HepG2 (cell line): ENCODE data around the gene CTIF. TPM values are rescaled to one million over a fixed set of nuclear protein-coding genes. Genes with fewer than 3 reads are reported as not detected.

Source experiments
- ATAC-seq: fragments of 200-7000 bp; cut with Tn5 transposase; 3 replicates; pipeline ENCODE4 v1.9.1; 2020; ENCODE audit warnings: mild to moderate bottlenecking, moderate library complexity
- BruUV-seq: library from RNA; stranded (reverse); fragments of 400-500 nt; replicated peaks from 2 replicates; lab custom pipeline; 2021; lab: Mats Ljungman, UMichigan
- CTCF ChIA-PET: fragments of 300-600 bp; formaldehyde crosslinking; extraction: SDS; loops from one replicate; lab custom pipeline; 2021; ENCODE audit warnings: low total read pairs, inconsistent platforms, low intra/inter-chr PET ratio; lab: Yijun Ruan, JAX
- POLR2A ChIA-PET: fragments of 350-600 bp; sonication (Branson Sonifier 250); formaldehyde crosslinking; loops from one replicate; lab custom pipeline; 2020; ENCODE audit warnings: antibody characterized with exemption, inconsistent platforms; lab: Yijun Ruan, JAX
- DNase-seq: peaks from one replicate; pipeline ENCODE4 v3.0.0-alpha.2; 2015; ENCODE audit warnings: low spot score
- FAIRE-seq: peaks from 3 replicates; lab custom pipeline; 2011; peaks lifted over from hg19 to GRCh38; lab: Jason Lieb, UNC
- H2AFZ ChIP-seq: one replicate; pipeline ENCODE4 v1.6.1; 2011; ENCODE audit warnings: low read length, inconsistent platforms
- H3K27ac ChIP-seq: fragments of 300-600 bp; 3 replicates; pipeline ENCODE4 v1.8.0; 2011; ENCODE audit warnings: mixed run types, mild to moderate bottlenecking, mixed read lengths, low read length, inconsistent platforms; ENCODE audit not compliant: insufficient read depth; ENCODE audit errors: extremely low read length
- H3K27me3 ChIP-seq, 2 experiments: fragments of 200-600 bp in 1 of 2; 2 replicates in 1 of 2; 3 replicates in 1 of 2; pipeline versions ENCODE4 v1.6.0 to v1.8.0; 2011; ENCODE audit warnings: low read length in 2 of 2, mild to moderate bottlenecking in 2 of 2, moderate library complexity in 2 of 2, inconsistent platforms in 1 of 2; ENCODE audit not compliant: insufficient read depth in 2 of 2, control insufficient read depth in 1 of 2
- H3K36me3 ChIP-seq, 2 experiments: fragments of 200-600 bp in 1 of 2; replicated peaks in 1 of 2; 2 replicates in 1 of 2; 3 replicates in 1 of 2; pipeline versions ENCODE4 v1.5.1 to v1.8.0; 2011; ENCODE audit warnings: low read length in 2 of 2, inconsistent platforms in 1 of 2; ENCODE audit not compliant: insufficient read depth in 2 of 2, control insufficient read depth in 1 of 2
- H3K4me1 ChIP-seq: 2 replicates; pipeline ENCODE4 v1.5.1; 2012; ENCODE audit warnings: low read length, inconsistent platforms; ENCODE audit not compliant: insufficient read depth
- H3K4me2 ChIP-seq: 2 replicates; pipeline ENCODE4 v1.6.0; 2011; ENCODE audit warnings: low read depth, low read length, inconsistent platforms
- H3K4me3 ChIP-seq, 3 experiments: fragments of 200-600 bp in 1 of 3; sonication (generic), shearing (Covaris generic) in 1 of 3; replicated peaks in 1 of 3; 2 replicates each; pipeline ENCODE4 v1.5.1; 2011 to 2016; ENCODE audit warnings: low read length in 3 of 3, inconsistent platforms in 2 of 3, low read depth in 2 of 3, mild to moderate bottlenecking in 2 of 3, control low read depth in 1 of 3, mixed read lengths in 1 of 3; ENCODE audit not compliant: insufficient read depth in 1 of 3
- H3K79me2 ChIP-seq: one replicate; pipeline ENCODE4 v1.6.1; 2011; ENCODE audit warnings: low read length, inconsistent platforms; ENCODE audit not compliant: insufficient read depth
- H3K9ac ChIP-seq: 2 replicates; pipeline ENCODE4 v1.6.0; 2011; ENCODE audit warnings: mild to moderate bottlenecking, low read depth, low read length, inconsistent platforms; ENCODE audit not compliant: insufficient read depth
- H3K9me3 ChIP-seq: 2 replicates; pipeline ENCODE4 v1.5.1; 2012; ENCODE audit warnings: mild to moderate bottlenecking, low read length
- H4K20me1 ChIP-seq: 2 replicates; pipeline ENCODE4 v1.6.0; 2011; ENCODE audit warnings: inconsistent platforms, mild to moderate bottlenecking, low read length, moderate library complexity; ENCODE audit not compliant: insufficient read depth
- ATF7 ChIP-seq, 2 experiments: fragments of 450-650 bp in 1 of 2; sonication (generic) in 1 of 2; formaldehyde crosslinking in 1 of 2; IDR thresholded peaks; 2 replicates each; pipeline versions ENCODE4 v1.4.0 to v1.6.1; 2016 to 2020; ENCODE audit warnings: antibody characterized with exemption in 1 of 2, mild to moderate bottlenecking in 1 of 2, missing genetic modification reagents in 1 of 2
- BRCA1 ChIP-seq: sonication (generic); formaldehyde crosslinking; IDR thresholded peaks from 2 replicates; pipeline ENCODE4 v1.4.0; 2020; ENCODE audit warnings: missing genetic modification reagents
- CBFB ChIP-seq: sonication (generic); formaldehyde crosslinking; IDR thresholded peaks from 2 replicates; pipeline ENCODE4 v1.4.0; 2020; ENCODE audit warnings: missing genetic modification reagents
- CEBPG ChIP-seq: IDR thresholded peaks from 2 replicates; pipeline ENCODE4 v1.6.1; 2016
- HNRNPLL ChIP-seq: fragments of 200-400 bp; formaldehyde crosslinking; IDR thresholded peaks from 2 replicates; pipeline ENCODE4 v1.6.1; 2017; ENCODE audit warnings: mild to moderate bottlenecking, low read depth, low read length; ENCODE audit not compliant: poor library complexity, severe bottlenecking
- HOMEZ ChIP-seq: IDR thresholded peaks from 2 replicates; pipeline ENCODE4 v1.6.1; 2016; ENCODE audit warnings: low read depth
- KAT7 ChIP-seq: IDR thresholded peaks from 2 replicates; pipeline ENCODE4 v1.6.1; 2018; ENCODE audit warnings: borderline replicate concordance, missing compliant biosample characterization
- MAFF ChIP-seq: IDR thresholded peaks from 2 replicates; pipeline ENCODE4 v1.6.1; 2011; ENCODE audit warnings: low read depth, low read length, improper control_type of control experiment
- MBD4 ChIP-seq: IDR thresholded peaks from 2 replicates; pipeline ENCODE4 v1.6.1; 2012; ENCODE audit warnings: low read length, inconsistent platforms, borderline replicate concordance
- MTF1 ChIP-seq: sonication (generic); formaldehyde crosslinking; IDR thresholded peaks from 2 replicates; pipeline ENCODE4 v1.5.0; 2020; ENCODE audit warnings: missing genetic modification reagents
- ONECUT2 ChIP-seq: sonication (generic); formaldehyde crosslinking; IDR thresholded peaks from 2 replicates; pipeline ENCODE4 v1.4.0; 2020; ENCODE audit warnings: missing genetic modification reagents
- PHB2 ChIP-seq: fragments of 450-650 bp; IDR thresholded peaks from 2 replicates; pipeline ENCODE4 v1.6.1; 2018; ENCODE audit not compliant: partially characterized antibody
- THAP7 ChIP-seq: sonication (generic); formaldehyde crosslinking; IDR thresholded peaks from 2 replicates; pipeline ENCODE4 v1.8.1; 2023; ENCODE audit warnings: mild to moderate bottlenecking, missing genetic modification reagents
- ZNF678 ChIP-seq: sonication (generic); formaldehyde crosslinking; IDR thresholded peaks from 2 replicates; pipeline ENCODE4 v1.4.0; 2020; ENCODE audit warnings: mild to moderate bottlenecking, missing genetic modification reagents
- ZNF761 ChIP-seq: sonication (generic); formaldehyde crosslinking; conservative IDR thresholded peaks from 2 replicates; pipeline ENCODE4 v1.4.0; 2020; ENCODE audit warnings: mild to moderate bottlenecking, missing genetic modification reagents
- WGBS: methylation state at CpG from one replicate; pipeline ENCODE4 v1.1.6; 2017; ENCODE audit warnings: low lambda C conversion rate; 5-methylcytosine and 5-hydroxymethylcytosine counted together
- in situ Hi-C: cut with HindIII; loops from 2 replicates; pipeline ENCODE4 v1.10.0; 2017; ENCODE audit warnings: low pct_unique_long_range_greater_than_20kb; ENCODE audit not compliant: extremely low pct_ligation_motif_present
- intact Hi-C: fragments of 100-400 bp; cut with micrococcal nuclease; formaldehyde crosslinking; loops from one replicate; pipeline ENCODE4 v1.10.0; 2022; ENCODE audit not compliant: unreplicated experiment
- polyA plus RNA-seq, 8 experiments: library from polyadenylated mRNA; depleted of rRNA in 3 of 8; stranded (reverse) in 7 of 8; unstranded in 1 of 8; fragments of >200 nt; fragmentation: Illumina TruSeq in 4 of 8; extraction: Trizol in 4 of 8; gene quantifications; 2 replicates each; pipeline versions ENCODE4 v1.2.1 to v1.2.3, GENCODE V29; 2011 to 2016; ENCODE audit warnings: low read depth in 4 of 8, missing spikeins in 1 of 8, mixed read lengths in 1 of 8; ENCODE audit not compliant: insufficient read depth in 1 of 8
- total RNA-seq, 5 experiments: library from RNA; depleted of rRNA; stranded (reverse); fragments of >200 nt; fragmentation: Illumina TruSeq; extraction: Trizol; gene quantifications; 2 replicates each; pipeline ENCODE4 v1.2.3, GENCODE V29; 2016; ENCODE audit warnings: low read depth in 1 of 5

Gene CTIF
- total and polyA plus RNA-seq, 2 of the 13 experiments (the other 11 are each of a cell fraction or from before 2014, with no cell fraction given), result 18.2 to 28.0 TPM

GRCh38 chr18:48843596-48843995 lies 304.8 kb downstream of the CTIF start:
- intact Hi-C loops, result no loop called here
- Histone ChIP-seq H3K27ac (no peak overlapping the region), H3K27me3 (no peaks in the 10 kb centered on the region), H3K79me2 (no peaks in the 10 kb centered on the region), H2AFZ (no peak overlapping the region), H3K4me1 (peaks cover 7% of the 10 kb centered on the region; the same call in 1 of the 2 replicates), H3K36me3 (peaks cover 0 to 7% of the 10 kb centered on the region in 2 experiments; a peak in 2 of 5 replicates), H3K9ac (no peak overlapping the region), H3K4me2 (no peak overlapping the region), H4K20me1 (no peaks in the 10 kb centered on the region), H3K4me3 (no peak overlapping the region), H3K9me3 (no peaks in the 10 kb centered on the region)
- POLR2A ChIA-PET, result interaction anchor here (0.5 kb wide), 1 partner anchor 109 kb away, joined by 3 read pairs; no protein-coding TSS in a partner anchor
- TF ChIP-seq KAT7 (no peak), MBD4 (no peak), CBFB (no peak), THAP7 (no peak), CEBPG (CRISPR knock-in tag) (no peak), HOMEZ (CRISPR knock-in tag) (no peak), MTF1 (CRISPR knock-in tag) (no peak), HNRNPLL (no peak), ZNF678 (CRISPR knock-in tag) (no peak), ONECUT2 (CRISPR knock-in tag) (no peak), MAFF (no peak), PHB2 (no peak), ZNF761 (CRISPR knock-in tag) (no peak), BRCA1 (no peak), ATF7 (IDR thresholded peaks at IDR 0.05) (no peak), ATF7 (CRISPR knock-in tag; IDR thresholded peaks at IDR 0.05) (no peak)
- CTCF ChIA-PET, result no interaction called here
- 100% methylated on average over 3 of the region's 4 CpGs for WGBS
- FAIRE-seq (no peak), ATAC-seq (no peak), DNase-seq (no peak)
- in situ Hi-C loops, result no loop called here
- no TSS peak for BruUV-seq
